ENCODE results near the gene ABCC8. TPM values are rescaled to one million over a fixed set of nuclear protein-coding genes. Genes with fewer than 3 reads are reported as not detected.

The ABCC8 gene
- polyA plus RNA-seq, 3 donors = not detected

GRCh38 chr11:17515443-17516176, 39.0 kb upstream of the ABCC8 start:
- no peaks in the 10 kb centered on the region for H3K36me3 ChIP-seq (replicated peaks in 1 of 2; ENCODE audit: control insufficient read depth in 1 of 2, insufficient read depth in 2 of 2, low read length in 2 of 2)
- no peaks in the 10 kb centered on the region for H3K9me3 Mint-ChIP-seq
- intact Hi-C loops (cut with micrococcal nuclease) = no loop called here
- H3K4me1 ChIP-seq (ENCODE audit: control insufficient read depth in 1 of 2, insufficient read depth in 2 of 2, low read length in 2 of 2) = no peaks in the 10 kb centered on the region
- no peak overlapping the region for H3K4me3 Mint-ChIP-seq
- H3K27me3 Mint-ChIP-seq (ENCODE audit: low read depth in 3 of 3) = peaks cover 2 to 9% (median 3%) of the 10 kb centered on the region in 3 donors
- H2AFZ ChIP-seq (ENCODE audit: insufficient read depth, low read depth, low read length, poor library complexity, severe bottlenecking) = no peak overlapping the region
- H3K36me3 Mint-ChIP-seq = no peaks in the 10 kb centered on the region
- H3K4me1 Mint-ChIP-seq = no peaks in the 10 kb centered on the region
- H3K79me2 ChIP-seq (ENCODE audit: insufficient read depth, low read length) = no peaks in the 10 kb centered on the region
- DNase-seq = no peak
- no peaks in the 10 kb centered on the region for H3K9me3 ChIP-seq (replicated peaks in 1 of 2; ENCODE audit: control insufficient read depth in 1 of 2, insufficient read depth in 1 of 2, low read length in 2 of 2)
- no peak overlapping the region for H3K27ac ChIP-seq (ENCODE audit: low read depth in 1 of 2, low read length in 2 of 2)
- H3K27ac Mint-ChIP-seq = no peak overlapping the region
- no peaks in the 10 kb centered on the region for H3K27me3 ChIP-seq (ENCODE audit: control insufficient read depth in 2 of 2, insufficient read depth in 2 of 2, low read length in 2 of 2)
- H3K4me3 ChIP-seq (replicated peaks in 1 of 3; ENCODE audit: low read depth in 2 of 3, low read length in 3 of 3) = no peak overlapping the region
- TF ChIP-seq CTCF (IDR thresholded peaks at IDR 0.05) = no peak
- 93% methylated on average over 3 of the region's 5 CpGs for WGBS (ENCODE audit: insufficient coverage)
- H4K20me1 ChIP-seq (ENCODE audit: insufficient read depth, low read length) = no peaks in the 10 kb centered on the region
- H3K4me2 ChIP-seq (replicated peaks; ENCODE audit: extremely low read depth, low read length, poor library complexity, severe bottlenecking) = no peak overlapping the region
- no peak overlapping the region for H3K9ac ChIP-seq (ENCODE audit: insufficient read depth, low read length, poor library complexity, severe bottlenecking)

- Histone ChIP-seq H3K79me2 (ENCODE audit: insufficient read depth, low read length) (no peaks in the 10 kb centered on the region), H3K9me3 (replicated peaks in 1 of 2; ENCODE audit: control insufficient read depth in 1 of 2, insufficient read depth in 1 of 2, low read length in 2 of 2) (no peaks in the 10 kb centered on the region), H3K4me2 (replicated peaks; ENCODE audit: extremely low read depth, low read length, poor library complexity, severe bottlenecking) (no peak overlapping the region), H3K4me1 (ENCODE audit: control insufficient read depth in 1 of 2, insufficient read depth in 2 of 2, low read length in 2 of 2) (no peaks in the 10 kb centered on the region), H3K4me3 (replicated peaks in 1 of 3; ENCODE audit: low read depth in 2 of 3, low read length in 3 of 3) (no peak overlapping the region), H3K9ac (ENCODE audit: insufficient read depth, low read length, poor library complexity, severe bottlenecking) (no peak overlapping the region), H2AFZ (ENCODE audit: insufficient read depth, low read depth, low read length, poor library complexity, severe bottlenecking) (no peak overlapping the region), H3K27me3 (ENCODE audit: control insufficient read depth in 2 of 2, insufficient read depth in 2 of 2, low read length in 2 of 2) (no peaks in the 10 kb centered on the region), H3K27ac (ENCODE audit: low read depth in 1 of 2, low read length in 2 of 2) (no peak overlapping the region), H4K20me1 (ENCODE audit: insufficient read depth, low read length) (no peaks in the 10 kb centered on the region), H3K36me3 (replicated peaks in 1 of 2; ENCODE audit: control insufficient read depth in 1 of 2, insufficient read depth in 2 of 2, low read length in 2 of 2) (no peaks in the 10 kb centered on the region)
- Mint-ChIP-seq H3K36me3 (no peaks in the 10 kb centered on the region), H3K9me3 (no peaks in the 10 kb centered on the region), H3K27me3 (ENCODE audit: low read depth in 3 of 3) (peaks cover 3 to 11% (median 4%) of the 10 kb centered on the region in 3 donors), H3K27ac (no peak overlapping the region), H3K4me3 (no peak overlapping the region), H3K4me1 (no peaks in the 10 kb centered on the region)
- TF ChIP-seq CTCF (IDR thresholded peaks at IDR 0.05) = no peak
- DNase-seq = no peak
- 97% methylated on average over 3 of the region's 4 CpGs for WGBS (ENCODE audit: insufficient coverage)
- intact Hi-C loops (cut with micrococcal nuclease) = no loop called here
Measured at GRCh38 chr11:17514476-17514875, 37.8 kb upstream of the ABCC8 start.

Measured in CD14-positive monocyte (primary cell).